NCI-H2196 (cell line): ENCODE data around the gene RHPN2.
"Not testable (repeated sequence)": the region's sequence is repeated elsewhere in the genome, so short reads cannot be mapped to it uniquely, and the experiment has no call there.

Experiments
- DNase-seq: peaks from one replicate; lab custom pipeline; 2025; ENCODE audit not compliant: unreplicated experiment; lab: John Stamatoyannopoulos, UW

The RHPN2 gene

DNA sequence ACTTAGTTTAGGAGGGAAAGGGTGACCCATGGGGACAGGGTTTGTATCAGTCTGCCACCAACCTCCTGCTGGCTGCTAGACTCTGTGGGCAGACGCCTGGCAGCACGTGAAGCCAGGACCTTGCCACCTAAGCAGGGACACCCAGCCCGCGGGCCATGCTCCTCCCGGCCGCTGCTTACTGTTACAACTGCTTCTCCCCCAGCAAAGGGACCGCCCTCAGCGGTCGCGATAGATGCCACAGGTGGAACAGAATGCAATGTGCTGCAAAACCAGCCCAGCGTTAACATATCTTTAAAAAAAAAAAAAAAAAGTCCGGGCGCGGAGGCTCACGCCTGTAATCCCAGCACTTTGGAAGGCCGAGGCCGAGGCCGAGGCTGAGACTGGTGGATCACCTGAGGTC, 1.9 kb upstream of the RHPN2 start:
- no peak for DNase-seq

GRCh38 chr19:33064458-33064791, 263 bp downstream of the RHPN2 start:
- peak; percentile 38 for DNase-seq

- DNase-seq = no peak
These were observed 783 bp downstream of the RHPN2 start for GRCh38 chr19:33063753-33064457.

GRCh38 chr19:33063356-33063752, 1.3 kb downstream of the RHPN2 start:
- DNase-seq = peak; percentile 55

- no peak for DNase-seq
These were observed 1.8 kb downstream of the RHPN2 start for GRCh38 chr19:33062902-33063301.

DNA sequence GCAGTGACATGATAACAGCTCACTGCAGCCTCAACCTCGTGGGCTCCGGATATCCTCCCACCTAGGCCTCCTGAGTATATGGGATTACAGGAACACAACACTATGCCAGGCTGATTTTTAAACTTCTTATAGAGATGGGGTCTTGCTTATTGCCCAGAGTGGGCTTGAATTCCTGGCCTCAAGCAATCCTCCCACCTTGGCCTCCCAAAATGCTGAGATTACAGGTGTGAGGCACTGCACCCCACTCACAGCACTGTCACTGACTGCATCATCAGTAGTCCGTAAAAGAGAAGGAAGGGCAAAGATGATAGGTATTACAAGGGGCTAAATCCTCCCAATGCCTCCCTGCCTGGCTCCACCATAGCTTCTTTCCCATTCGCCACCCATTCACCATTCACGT, 4.1 kb downstream of the RHPN2 start:
- no peak for DNase-seq

- DNase-seq = no peak
These were observed 9.0 kb downstream of the RHPN2 start for GRCh38 chr19:33055718-33056117.

- peak; percentile 93 for DNase-seq
These were observed 10.1 kb downstream of the RHPN2 start for GRCh38 chr19:33054623-33055022.

DNA sequence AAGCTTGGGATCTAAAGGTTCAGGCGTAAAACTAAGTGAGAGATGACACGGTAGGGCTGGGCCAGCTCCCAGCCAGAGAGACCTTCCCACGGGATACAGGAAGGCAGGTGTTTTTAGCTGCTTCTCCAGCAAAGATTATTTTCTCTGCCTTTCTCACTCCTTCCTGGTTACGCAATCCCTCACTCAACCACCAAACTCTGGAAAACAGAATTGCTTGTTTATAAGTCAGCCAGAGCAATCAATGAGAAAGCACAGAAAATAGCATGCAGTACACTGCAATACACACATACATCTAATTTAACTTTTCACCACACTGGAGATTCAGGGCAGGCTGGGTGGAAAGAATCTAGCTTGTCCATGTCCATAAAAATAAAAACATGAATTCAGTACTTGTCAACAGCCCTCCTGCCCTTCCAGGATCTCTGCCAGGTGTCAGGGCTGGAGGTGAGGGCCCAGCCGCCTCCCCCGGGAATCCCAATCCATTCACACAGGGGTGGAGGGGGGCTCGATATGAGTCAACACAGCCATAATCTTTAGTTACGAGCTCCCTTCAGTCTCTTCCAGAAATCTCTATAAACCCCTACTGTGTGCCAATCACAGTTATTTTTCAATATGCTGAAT, 12.2 kb downstream of the RHPN2 start:
- peak; percentile 58 for DNase-seq

GRCh38 chr19:33050110-33050509, 14.6 kb downstream of the RHPN2 start:
- DNase-seq = no peak

DNA sequence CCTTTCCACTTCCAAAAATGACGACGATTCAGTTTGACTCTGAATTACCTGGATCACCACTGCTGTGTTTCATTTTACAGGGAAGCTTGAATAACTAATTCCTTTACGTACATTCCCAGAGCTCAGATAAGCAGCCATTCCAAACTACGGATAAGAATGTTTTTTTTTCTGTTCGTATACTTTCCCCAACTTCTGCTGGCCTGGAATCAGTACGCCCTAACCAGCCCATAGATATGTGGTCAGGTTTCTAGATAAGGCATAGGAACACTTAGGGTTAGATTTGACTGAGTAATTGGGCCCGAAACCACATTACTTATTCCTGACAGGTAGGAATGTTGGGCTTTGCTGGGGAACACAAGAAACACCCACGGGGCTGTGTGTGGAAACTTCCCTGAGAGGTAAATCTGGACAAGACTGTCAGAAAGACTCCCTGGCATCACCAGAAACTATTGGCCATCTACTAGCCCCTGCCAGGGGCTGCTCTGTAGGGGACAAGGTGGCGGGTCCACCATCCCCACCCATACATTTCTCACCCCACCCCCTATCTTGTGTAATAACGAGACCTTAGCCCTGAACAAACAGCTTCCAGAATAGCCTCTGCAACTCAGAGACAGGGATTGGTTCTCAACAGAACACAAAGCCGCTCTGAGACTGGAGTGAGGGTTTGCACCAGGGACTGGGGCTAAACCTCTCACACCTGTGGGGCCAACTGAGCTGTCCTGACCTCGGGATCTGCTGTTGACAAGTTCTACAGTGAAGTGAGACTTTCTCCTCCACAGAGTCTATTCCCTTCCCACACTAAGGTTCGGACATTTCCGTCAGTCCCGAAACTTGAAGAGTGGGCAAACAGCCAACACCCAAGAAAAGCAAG, 15.6 kb downstream of the RHPN2 start:
- no peak for DNase-seq

- DNase-seq = no peak
These were observed 17.3 kb downstream of the RHPN2 start for GRCh38 chr19:33047422-33047821.

DNA sequence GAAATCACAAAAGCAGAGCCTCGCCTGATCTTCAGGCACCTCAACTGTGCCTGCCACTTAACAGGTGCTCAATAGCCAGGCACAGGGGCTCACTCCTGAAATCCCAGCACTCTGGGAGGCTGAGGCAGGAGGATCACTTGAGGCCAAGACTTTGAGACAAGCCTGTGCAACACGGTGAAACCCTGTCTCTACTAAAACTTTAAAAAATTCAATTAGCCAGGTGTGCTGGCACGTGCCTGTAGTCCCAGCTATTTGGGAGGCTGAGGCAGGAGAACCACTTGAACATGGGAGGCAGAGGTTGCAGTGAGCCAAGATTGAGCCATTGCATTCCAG, 22.9 kb downstream of the RHPN2 start:
- DNase-seq = not testable (repeated sequence)

DNA sequence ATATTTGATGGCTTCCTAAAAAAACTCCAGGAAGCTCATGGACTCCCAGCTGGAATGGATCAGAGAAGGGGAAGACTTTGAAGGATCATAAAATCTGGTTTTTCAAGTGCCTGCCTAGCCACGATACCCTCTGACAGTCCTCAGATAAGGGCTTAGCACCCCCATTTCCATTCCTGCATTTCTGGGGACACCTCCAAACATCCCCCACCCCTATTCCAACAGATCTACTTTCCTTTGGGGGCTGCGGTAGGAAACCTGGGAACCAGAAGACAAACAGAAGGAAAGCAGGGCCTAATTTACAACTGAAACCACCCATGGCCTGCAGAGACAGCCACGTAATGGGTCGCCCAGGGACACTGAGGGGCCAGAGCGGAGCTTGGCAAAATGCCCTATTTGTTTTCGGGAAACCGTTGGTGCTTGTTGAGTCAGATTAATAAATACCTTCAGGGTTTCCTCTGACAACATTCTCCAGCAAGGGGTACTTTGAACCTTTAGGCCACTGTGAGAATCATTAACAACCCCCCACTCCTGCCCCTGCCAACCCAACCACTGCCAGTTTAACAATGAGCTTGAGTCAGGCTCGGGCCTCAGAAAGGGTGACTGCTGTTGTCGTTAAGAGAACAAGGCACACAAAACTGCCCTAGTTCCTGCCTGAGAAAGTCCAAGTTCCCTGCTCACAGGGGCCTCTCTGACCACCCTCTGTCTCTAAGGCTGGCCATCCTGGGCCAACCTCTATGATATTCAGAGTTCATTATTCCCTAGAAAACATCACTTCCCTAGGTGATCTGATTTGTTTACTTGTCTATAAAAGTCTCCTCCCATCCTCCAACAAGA, 23.5 kb downstream of the RHPN2 start:
- no peak for DNase-seq

DNA sequence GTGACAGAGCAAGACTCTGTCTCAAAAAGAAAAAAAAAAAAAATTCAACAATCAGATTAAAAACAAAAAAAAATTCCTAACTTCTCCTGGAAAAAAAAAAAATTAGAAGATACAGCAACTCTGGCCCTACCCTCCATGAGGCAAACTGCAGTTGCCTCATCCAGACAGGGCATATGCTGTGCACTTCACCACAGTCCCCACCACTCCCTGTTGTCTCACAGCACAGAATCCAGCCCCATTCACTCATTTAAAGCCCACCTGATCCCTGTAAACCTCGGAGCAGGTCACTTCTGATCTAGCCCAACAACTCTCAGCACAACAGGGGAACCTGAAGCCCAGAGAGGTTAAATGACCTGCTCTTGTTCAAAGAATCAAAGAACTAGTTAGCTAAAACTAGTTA, 24.9 kb downstream of the RHPN2 start:
- DNase-seq = no peak

GRCh38 chr19:33039108-33039599, 25.5 kb downstream of the RHPN2 start:
- no peak for DNase-seq

DNA sequence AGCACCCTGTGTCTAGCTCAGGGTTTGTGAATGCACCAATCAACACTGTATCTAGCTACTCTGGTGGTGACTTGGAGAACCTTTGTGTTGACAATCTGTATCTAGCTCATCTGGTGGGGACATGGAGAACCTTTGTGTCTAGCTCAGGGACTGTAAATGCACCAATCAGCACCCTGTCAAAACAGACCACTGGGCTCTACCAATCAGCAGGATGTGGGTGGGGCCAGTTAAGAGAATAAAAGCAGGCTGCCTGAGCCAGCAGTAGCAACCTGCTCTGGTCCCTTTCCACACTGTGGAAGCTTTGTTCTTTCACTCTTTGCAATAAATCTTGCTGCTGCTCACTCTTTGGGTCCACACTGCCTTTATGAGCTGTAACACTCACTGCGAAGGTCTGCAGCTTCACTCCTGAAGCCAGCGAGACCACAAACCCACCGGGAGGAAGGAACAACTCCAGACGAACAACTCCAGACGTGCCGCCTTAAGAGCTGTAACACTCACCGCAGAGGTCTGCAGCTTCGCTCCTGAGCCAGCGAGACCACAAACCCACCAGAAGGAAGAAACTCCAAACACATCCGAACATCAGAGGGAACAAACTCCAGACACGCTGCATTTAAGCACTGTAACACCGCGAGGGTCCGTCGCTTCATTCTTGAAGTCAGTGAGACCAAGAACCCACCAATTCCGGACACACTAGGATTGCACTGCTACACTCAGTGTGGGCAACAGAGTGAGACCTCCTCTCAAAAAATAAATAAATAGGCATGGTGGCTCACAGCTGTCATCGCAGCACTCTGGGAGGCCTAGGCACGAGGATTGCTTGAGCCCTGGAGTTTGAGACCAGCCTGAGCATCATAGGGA, 27.3 kb downstream of the RHPN2 start:
- not testable (repeated sequence) for DNase-seq

DNA sequence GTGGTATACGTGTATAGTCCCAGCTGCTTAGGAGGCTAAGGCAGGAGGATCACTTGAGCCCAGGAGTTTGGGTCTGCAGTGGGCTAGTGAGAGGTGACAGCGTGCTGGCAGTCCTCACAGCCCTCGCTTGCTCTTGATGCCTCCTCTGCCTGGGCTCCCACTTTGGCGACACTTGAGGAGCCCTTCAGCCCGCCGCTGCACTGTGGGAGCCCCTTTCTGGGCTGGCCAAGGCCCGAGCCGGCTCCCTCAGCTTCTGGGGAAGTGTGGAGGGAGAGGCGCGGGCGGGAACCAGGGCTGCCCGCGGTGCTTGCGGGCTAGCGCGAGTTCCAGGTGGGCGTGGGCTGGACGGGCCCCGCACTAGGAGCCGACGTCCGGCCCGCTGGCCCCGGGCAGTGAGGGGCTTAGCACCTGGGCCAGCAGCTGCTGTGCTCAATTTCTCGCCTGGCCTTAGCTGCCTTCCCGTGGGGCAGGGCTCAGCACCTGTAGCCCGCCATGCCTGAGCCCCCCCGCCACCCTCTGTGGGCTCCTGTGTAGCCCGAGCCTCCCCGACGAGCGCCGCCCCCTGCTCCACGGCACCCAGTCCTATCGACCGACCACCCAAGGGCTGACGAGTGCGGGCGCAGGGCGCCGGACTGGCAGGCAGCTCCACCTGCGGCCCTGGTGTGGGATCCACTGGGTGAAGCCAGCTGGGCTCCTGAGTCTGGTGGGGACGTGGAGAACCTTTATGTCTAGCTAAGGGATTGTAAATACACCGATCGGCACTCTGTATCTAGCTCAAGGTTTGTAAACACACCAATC, 28.1 kb downstream of the RHPN2 start:
- not testable (repeated sequence) for DNase-seq

- DNase-seq = no peak
These were observed 29.2 kb downstream of the RHPN2 start for GRCh38 chr19:33035461-33035860.
